HG03571 (cell line): ENCODE measurements around the gene SBNO2.

Experiments
- ATAC-seq: cut with Tn5 transposase; IDR thresholded peaks from one replicate; pipeline ENCODE4 v1.9.1; 2021; ENCODE audit not compliant: unreplicated experiment

SBNO2 gene

DNA sequence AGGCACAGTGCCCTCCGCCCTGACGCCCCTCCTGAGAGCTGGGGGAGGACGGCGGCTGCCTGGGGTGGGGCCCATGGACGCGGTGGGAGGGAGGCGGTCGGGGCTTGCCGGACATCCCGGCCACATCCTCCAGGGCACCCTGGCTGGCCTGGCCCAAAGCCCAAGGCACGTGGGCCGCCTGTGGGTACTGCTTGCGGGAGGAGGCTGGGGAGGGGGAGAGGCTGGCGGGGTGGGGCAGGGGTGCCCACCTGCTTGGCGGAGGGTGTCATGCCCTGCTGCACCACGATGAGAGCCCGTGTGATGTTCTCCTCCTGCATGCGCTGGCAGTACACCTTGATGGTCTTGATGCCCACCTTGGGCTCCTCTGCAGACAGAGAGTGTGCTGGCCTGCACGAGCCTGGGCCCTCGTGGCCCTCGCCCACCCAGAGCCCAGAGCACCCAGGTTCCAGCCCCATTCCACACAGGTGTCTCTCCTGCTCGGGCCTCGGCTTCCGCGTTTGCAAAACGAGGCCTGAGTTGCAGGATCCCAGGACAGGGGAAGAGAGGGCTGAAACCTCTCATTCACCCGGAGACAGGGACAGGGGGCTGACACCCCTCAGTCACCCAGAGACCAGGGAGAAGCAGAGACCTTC lies 82.4 kb downstream of the SBNO2 start:
- ATAC-seq: no peak

DNA sequence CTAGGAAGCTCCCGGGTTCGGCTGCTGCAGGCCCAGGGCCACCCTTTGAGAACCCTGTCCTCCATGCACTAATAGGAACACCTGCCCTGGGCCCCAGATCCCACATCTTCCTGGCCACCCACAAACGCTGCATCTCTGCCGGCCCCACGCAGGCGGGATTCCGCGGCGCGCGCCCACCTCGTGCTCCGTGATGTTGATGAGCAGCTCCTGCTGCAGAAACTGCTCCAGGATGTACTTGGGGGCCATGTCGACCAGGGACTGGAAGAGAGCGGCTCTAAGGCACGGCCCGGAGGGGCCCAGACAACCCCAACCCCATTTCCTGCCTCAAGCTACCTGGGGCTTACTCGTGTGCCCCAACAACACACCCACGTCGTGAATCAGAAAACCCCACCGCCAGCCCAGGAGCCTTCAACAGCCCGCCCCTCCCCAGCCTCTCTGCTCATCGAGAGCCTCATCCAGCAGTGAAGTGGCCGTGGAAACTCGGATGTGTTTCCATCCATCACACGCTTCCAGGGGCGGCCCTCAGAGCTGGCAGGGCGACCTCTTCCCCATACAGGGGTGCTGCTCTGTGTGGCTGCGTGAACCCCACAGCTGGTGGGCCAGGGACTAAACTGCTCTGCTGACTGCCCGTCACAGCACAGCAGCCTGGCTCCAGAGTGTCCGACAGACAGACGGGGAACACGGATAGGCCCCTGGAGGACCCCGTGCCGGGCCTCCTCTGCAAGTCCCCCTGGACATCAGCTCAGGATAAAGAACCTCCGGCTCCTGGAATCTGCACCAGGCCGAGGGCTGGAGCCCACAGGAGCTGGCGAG lies 83.1 kb downstream of the SBNO2 start:
- ATAC-seq: no peak

GRCh38 chr19:1089891-1090290 lies 84.2 kb downstream of the SBNO2 start:
- ATAC-seq: no peak

GRCh38 chr19:1089126-1089771 lies 84.8 kb downstream of the SBNO2 start:
- ATAC-seq: no peak

- no peak for ATAC-seq
Observed at GRCh38 chr19:1088416-1089010, 85.6 kb downstream of the SBNO2 start.

- no peak for ATAC-seq
Observed at GRCh38 chr19:1087813-1088415, 86.2 kb downstream of the SBNO2 start.

- no peak for ATAC-seq
Observed at GRCh38 chr19:1086613-1087012, 87.5 kb downstream of the SBNO2 start.

GRCh38 chr19:1085676-1086442 lies 88.2 kb downstream of the SBNO2 start:
- ATAC-seq: no peak

DNA sequence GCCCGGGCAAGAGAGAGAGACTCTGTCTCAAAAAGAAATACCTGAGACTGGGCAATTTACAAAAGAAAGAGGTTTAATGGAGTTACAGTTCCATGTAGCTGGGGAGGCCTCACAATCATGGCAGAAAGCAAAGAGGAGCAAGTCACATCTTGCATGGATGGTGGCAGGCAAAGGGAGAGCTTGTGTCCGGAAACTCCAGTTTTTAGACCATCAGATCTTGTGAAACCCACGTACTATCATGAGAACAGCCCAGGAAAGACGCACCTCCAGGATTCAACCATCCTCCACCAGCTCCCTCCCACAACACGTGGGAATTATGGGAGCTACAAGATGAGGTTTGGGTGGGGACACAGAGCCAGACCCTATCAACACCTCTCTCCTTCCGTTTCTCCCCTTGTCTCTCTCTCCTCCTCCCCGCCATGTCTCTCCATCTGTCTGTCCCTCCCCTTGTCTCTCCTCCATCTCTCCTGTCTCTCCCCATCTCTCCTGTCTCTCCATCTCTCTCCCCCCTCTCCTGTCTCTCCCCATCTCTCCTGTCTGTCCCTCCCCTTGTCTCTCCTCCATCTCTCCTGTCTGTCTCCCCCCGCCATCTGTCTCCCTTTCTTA lies 88.9 kb downstream of the SBNO2 start:
- no peak for ATAC-seq

DNA sequence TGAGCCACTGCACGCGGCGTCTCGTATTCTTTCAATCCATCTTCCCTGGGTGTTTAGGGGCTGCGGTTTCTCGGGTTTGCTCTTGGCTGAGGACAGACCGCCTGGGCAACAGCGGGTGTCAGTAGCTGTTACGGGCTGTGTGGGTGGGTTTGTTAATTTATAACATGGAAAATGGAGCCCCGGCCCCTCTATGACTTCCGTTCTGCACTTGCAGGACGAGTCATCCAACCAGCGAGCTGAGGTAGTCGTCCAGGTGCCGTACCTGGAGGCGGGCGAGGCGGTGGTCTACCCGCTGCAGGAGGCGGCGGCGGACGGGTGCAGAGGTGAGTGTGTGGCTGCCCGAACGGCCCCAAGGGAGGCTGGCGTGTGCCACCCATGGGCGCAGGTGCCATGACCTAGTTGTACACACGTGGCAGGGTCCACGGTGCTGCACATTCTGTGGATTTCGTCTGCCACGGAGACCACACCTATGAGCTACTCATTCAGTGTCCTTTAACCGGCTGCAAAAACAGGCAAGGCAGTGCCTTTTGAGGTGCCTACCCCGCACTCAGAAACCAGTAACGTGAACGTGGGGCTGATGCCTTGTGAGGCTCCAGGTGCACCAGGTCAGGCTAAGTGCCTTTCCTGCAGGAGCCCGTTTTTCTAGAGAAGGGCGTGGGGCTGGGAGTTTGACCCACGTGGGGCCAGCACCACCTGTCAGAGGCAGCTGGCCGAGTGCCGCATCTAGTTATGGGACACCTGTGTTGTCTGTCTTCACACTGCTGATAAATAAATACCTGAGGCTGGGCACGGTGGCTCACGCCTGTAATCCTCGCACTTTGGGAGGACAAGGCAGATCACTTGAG lies 89.8 kb downstream of the SBNO2 start:
- no peak for ATAC-seq

GRCh38 chr19:1082928-1083816 lies 90.9 kb downstream of the SBNO2 start:
- no peak for ATAC-seq

DNA sequence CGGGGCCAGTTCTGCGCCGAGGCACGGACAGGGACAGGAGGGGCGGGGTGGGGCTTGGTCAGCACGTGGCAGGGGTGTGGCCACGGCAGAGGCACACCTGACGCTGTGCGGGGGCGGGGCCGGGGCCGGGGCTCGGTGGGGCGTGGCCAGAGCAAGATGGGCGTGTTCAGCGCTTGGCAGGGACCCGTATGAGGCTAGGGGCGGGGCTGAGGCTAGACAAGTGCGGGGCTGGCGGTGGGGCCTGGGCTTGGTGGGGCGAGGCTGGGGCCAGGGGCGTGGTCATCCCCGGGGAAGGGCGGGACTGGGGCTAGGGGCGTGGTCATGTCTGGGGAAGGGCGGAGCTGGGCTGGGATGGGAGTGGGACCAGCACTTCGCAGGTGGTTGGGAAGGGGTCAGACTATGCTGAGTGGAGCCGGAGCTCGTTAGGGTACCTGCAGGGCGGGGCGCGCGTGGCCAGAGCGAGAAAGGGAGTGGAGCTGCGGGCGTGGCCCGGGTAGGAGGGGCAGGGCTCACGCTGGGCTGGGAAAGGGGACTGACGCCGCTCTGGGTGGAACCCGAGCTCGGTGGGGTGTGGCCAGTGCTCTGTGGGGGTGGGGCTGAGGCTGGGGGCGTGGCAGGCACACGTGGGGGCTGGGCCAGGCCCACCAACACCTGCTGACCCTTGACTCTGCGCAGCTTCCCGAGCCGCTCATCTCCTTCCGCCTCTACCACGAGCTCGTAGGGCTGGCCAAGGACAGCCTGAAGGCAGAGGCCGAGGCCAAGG lies 91.7 kb downstream of the SBNO2 start:
- no peak for ATAC-seq

DNA sequence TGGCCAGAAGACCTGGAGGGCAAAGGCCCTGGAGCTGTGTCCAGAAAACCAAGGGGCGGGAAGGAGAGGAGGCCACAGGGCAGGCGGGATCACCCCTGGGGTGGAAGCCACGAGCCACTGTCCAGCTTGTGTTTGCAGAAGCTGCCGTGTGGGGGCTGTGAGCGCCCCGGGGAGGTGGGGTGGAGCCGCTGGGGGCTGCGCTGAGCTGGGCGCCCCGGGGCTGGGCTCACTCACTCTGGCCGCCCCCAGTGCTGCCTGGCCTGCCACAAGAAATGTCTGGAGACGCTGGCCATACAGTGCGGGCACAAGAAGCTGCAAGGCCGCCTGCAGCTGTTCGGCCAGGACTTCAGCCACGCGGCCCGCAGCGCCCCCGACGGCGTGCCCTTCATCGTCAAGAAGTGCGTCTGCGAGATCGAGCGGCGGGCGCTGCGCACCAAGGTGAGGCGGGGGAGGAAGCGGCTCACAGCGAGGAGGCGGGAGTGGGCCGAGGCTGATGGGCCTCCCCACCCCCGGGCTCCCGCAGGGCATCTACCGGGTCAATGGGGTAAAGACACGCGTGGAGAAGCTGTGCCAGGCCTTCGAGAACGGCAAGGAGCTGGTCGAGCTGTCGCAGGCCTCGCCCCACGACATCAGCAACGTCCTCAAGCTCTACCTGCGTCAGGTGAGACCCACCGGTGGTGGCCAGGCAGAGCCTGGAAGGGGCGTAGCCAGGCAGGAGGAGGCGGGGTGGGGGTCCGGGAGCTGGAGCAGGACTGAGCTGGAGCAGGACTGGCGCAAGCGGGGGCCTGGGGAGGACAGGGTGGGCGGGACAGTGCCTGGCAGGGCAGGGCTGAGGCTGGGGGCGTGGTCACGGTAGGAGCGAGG lies 92.5 kb downstream of the SBNO2 start:
- ATAC-seq: no peak

DNA sequence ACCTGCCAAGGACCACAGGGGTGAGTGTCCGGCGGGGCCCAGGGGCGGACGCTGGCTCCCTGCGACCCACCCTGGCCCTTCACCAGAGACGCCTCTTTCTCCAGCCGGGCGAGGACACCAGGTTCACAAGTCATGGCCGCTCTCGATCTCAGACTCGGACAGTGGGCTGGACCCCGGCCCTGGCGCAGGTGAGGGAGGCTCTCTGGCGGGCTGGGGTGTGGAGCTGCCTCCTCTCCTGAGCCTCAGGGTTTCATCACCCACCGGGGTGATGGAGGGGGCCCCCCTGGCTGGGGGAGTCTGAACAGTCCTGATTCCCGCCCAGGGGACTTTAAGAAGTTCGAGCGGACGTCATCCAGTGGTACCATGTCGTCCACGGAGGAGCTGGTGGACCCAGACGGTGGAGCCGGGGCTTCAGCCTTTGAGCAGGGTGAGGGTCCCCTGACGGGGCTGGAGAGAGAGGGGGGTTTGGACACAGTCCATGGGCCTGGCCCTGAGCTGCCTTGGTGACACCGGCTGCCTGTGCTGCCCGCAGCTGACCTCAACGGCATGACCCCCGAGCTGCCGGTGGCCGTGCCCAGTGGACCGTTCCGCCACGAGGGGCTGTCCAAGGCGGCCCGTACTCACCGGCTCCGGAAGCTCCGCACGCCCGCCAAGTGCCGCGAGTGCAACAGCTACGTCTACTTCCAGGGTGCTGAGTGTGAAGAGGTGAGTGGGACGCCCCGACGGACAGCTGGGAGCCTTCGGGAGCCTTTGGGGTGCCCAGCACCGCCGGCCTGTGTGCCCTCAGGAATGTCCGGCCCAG lies 93.5 kb downstream of the SBNO2 start:
- no peak for ATAC-seq

GRCh38 chr19:1079566-1080111 lies 94.4 kb downstream of the SBNO2 start:
- no peak for ATAC-seq
